Activated CD4-positive, alpha-beta memory T cell treated with anti-CD3 and anti-CD28 coated beads for 36 hours (primary cell): ENCODE data around the gene OSBPL6. TPM values are rescaled to one million over a fixed set of nuclear protein-coding genes. Genes with fewer than 3 reads are reported as not detected.

ENCODE experiments used
- CTCF ChIA-PET: fragments of 350-600 bp; sonication (Branson Sonifier 250); formaldehyde crosslinking; loops from one replicate; lab custom pipeline; 2021; ENCODE audit warnings: antibody characterized with exemption, inconsistent platforms; lab: Charles Lee
- POLR2A ChIA-PET: fragments of 350-600 bp; sonication (Branson Sonifier 250); formaldehyde crosslinking; loops from one replicate; lab custom pipeline; 2021; ENCODE audit warnings: antibody characterized with exemption; lab: Charles Lee
- DNase-seq: peaks from one replicate; pipeline ENCODE4 v3.0.0-alpha.2; 2020
- H3K27ac Mint-ChIP-seq: one replicate; pipeline ENCODE4 v1.8.0; 2021; ENCODE audit warnings: mixed read lengths
- H3K27me3 Mint-ChIP-seq: one replicate; pipeline ENCODE4 v1.8.0; 2021; ENCODE audit warnings: mixed read lengths
- H3K36me3 Mint-ChIP-seq: one replicate; pipeline ENCODE4 v1.8.0; 2021; ENCODE audit warnings: mixed read lengths
- H3K4me1 Mint-ChIP-seq: one replicate; pipeline ENCODE4 v1.8.0; 2021; ENCODE audit warnings: low read depth, mixed read lengths
- H3K4me3 Mint-ChIP-seq: one replicate; pipeline ENCODE4 v1.8.0; 2021; ENCODE audit warnings: mild to moderate bottlenecking, mixed read lengths
- H3K9me3 Mint-ChIP-seq: one replicate; pipeline ENCODE4 v1.8.0; 2021; ENCODE audit warnings: mixed read lengths
- intact Hi-C: fragments of 100-400 bp; cut with micrococcal nuclease; formaldehyde crosslinking; loops from one replicate; pipeline ENCODE4 v1.15.1; 2023
- total RNA-seq, 2 experiments: library from RNA; stranded (reverse); gene quantifications; one replicate each; pipeline ENCODE4 v1.2.3, GENCODE V29; 2021

OSBPL6 gene
- total RNA-seq, 2 experiments from 2014 or later = 1.5 to 1.9 TPM

DNA sequence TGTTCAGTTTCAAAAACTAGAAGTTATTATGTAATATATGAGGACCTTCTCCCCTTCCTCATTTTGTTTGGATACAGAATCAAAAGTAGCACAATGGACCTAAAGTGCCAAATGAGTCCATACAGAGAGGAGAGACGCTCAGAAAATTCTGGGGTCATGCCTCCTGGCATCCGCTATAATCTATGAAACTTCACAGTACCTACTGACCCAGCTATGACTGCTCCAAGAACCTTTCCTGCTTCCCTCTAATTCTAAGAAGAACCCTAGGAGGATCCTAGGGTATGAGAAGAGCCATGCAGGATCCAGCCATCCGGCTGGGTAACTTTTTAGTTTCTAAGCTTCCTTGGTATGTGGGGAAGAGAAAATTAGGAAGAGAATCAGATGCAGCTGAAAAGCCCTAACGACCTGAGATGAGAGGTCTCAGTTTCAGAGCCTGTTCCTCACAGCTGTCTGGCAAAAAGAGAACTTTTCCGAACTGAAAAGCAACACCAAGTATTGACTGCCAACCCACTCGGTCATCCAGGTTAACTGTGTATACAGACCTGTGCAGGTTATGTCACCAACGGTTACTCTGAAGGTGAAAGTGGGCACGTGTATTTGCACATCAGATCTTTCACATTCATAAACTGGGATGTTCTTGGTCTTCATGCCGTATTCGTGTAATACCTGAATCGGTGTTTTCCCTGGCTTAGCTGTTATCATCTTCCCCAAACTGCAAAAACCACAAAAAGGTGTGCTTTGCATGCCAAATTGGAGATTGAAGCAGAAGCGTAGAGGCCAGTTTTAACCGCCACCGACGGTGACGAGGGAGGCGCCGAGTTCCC lies 255.6 kb downstream of the OSBPL6 start:
- Mint-ChIP-seq H3K36me3 (peaks cover 29% of the 10 kb centered on the region), H3K4me3 (peak overlapping the region; percentile 83), H3K4me1 (peaks cover 24% of the 10 kb centered on the region), H3K27ac (peak overlapping the region; percentile 90), H3K9me3 (no peaks in the 10 kb centered on the region), H3K27me3 (no peaks in the 10 kb centered on the region)
- CTCF ChIA-PET = interaction anchor here (0.8 to 5.0 kb wide), 5 partner anchors 9 to 338 kb away, joined by 3 to 43 read pairs (median 4); partner anchors contain the start of gene PLEKHA3
- intact Hi-C loops = loop anchor here (1.0 to 2.0 kb wide), 7 partner anchors 36 to 583 kb away; partner anchors contain the start of genes OSBPL6 and RBM45
- POLR2A ChIA-PET = interaction anchor here (1.1 to 2.2 kb wide), 3 partner anchors 30 to 81 kb away, joined by 3 to 12 read pairs (median 9); partner anchors contain the start of gene PLEKHA3
- no peak for DNase-seq

DNA sequence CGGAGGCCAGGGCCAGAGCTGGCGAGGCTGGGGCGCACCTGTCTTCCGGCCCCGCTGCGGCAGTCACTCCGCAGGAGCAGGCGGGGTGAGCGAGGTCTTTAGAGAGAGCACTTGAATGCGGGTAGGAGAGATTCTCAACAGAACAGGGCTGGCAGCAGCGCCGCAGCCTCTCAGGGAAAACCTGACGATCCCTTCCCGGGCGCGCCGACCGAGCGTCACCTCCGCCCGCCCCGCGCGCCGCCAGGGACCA lies 256.1 kb downstream of the OSBPL6 start:
- DNase-seq = peak; percentile 87
- no peaks in the 10 kb centered on the region for H3K9me3 Mint-ChIP-seq
- H3K4me1 Mint-ChIP-seq = peaks cover 24% of the 10 kb centered on the region
- no peaks in the 10 kb centered on the region for H3K27me3 Mint-ChIP-seq
- H3K27ac Mint-ChIP-seq = peak overlapping the region; percentile 90
- CTCF ChIA-PET = interaction anchor here (1.0 to 5.0 kb wide), 4 partner anchors 29 to 339 kb away, joined by 3 to 43 read pairs (median 6); partner anchors contain the start of gene PLEKHA3
- POLR2A ChIA-PET = interaction anchor here (1.1 to 2.2 kb wide), 5 partner anchors 17 to 80 kb away, joined by 3 to 12 read pairs (median 6); partner anchors contain the start of gene PLEKHA3
- H3K4me3 Mint-ChIP-seq = peak overlapping the region; percentile 83
- intact Hi-C loops = loop anchor here (1.0 to 2.0 kb wide), 7 partner anchors 36 to 582 kb away; partner anchors contain the start of genes OSBPL6 and RBM45
- H3K36me3 Mint-ChIP-seq = peaks cover 23% of the 10 kb centered on the region

DNA sequence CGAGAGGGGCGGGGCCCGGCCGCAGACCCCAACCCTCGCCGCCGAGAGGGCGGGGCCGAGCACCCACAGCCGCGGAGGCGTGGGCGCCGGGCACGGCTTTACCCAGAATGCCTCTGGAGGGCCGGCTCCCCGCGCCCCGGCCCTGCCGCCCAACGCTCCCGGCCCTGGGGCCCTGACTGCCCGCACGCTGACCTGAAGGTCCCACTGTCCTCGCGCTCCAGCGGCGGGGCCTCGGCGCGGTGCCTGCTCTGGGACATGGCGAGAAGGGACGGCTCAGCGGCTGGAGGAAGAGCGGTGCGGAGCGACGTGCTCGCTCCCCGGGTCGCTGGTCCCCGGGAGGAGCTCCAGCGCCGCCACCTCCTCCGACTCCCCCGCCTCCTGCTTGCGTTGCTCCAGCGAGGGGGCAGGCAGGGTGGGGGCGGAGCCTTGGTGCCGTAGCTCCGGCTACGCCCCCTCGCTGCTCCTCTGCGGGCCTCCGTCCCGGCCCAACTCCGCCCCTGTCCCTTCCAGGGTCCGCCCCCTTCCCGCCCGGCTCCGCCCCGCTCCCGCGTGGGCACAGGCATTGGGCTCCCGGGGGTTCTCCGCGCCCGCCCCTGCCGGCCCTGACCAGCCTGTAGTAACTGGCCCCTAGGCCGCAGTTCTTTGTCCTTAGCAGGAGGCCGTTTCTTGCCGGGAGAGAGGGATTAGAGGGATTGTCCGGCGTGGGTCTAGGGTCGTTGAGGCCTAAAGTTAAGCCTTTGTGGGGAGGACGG lies 256.6 kb downstream of the OSBPL6 start, which contains the start of the genes PJVK and PRKRA:
Gene PJVK (plus strand): TSS at position 605 of the 752 bp plus-strand sequence. CDS start 2,032 bp downstream, outside the sequence.
Gene PRKRA (minus strand): TSS at position 402 of the 752 bp plus-strand sequence. CDS start 145 bp downstream, at position 257.
- POLR2A ChIA-PET = interaction anchor here (0.7 to 2.2 kb wide), 5 partner anchors 16 to 80 kb away, joined by 3 to 12 read pairs (median 6); partner anchors contain the start of gene PLEKHA3
- DNase-seq = peak; percentile 97
- no peaks in the 10 kb centered on the region for H3K27me3 Mint-ChIP-seq
- H3K27ac Mint-ChIP-seq = peak within 1 kb of the TSS; percentile 95
- no peaks in the 10 kb centered on the region for H3K9me3 Mint-ChIP-seq
- CTCF ChIA-PET = interaction anchor here (0.6 to 5.0 kb wide), 4 partner anchors 37 to 688 kb away, joined by 3 to 43 read pairs (median 4); partner anchors contain the start of gene RBM45
- H3K4me1 Mint-ChIP-seq = peaks cover 24% of the 10 kb centered on the region
- H3K36me3 Mint-ChIP-seq = peaks cover 22% of the 10 kb centered on the region
- H3K4me3 Mint-ChIP-seq = peak within 1 kb of the TSS; percentile 89
- intact Hi-C loops = loop anchor here (1.0 to 2.0 kb wide), 8 partner anchors 27 to 582 kb away; partner anchors contain the start of genes FKBP7, OSBPL6 and RBM45

DNA sequence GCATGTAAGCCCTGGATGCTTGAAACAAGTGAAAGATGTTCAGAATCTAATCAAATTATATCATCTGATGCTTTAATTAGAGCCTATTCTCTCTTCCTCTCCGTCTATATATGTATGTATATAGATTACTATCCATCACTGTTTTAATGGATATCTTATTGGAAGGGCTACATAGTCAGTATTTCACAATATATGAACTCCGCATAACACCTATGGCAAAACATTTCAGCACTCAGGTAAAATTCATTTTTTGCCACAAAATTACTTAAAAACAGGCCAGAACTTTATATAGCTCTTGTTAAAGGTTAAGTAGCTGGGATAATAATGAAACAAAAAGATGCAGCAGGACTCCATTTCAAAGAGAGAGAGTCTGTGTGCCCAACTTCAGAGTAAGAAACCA lies 258.0 kb downstream of the OSBPL6 start:
- Mint-ChIP-seq H3K4me1 (peaks cover 24% of the 10 kb centered on the region), H3K4me3 (peak overlapping the region; percentile 9), H3K27ac (no peak overlapping the region), H3K27me3 (no peaks in the 10 kb centered on the region), H3K36me3 (peaks cover 16% of the 10 kb centered on the region), H3K9me3 (no peaks in the 10 kb centered on the region)
- CTCF ChIA-PET = interaction anchor here (0.7 to 1.3 kb wide), 2 partner anchors 37 to 70 kb away, joined by 3 to 5 read pairs; no protein-coding TSS in a partner anchor
- POLR2A ChIA-PET = no interaction called here
- intact Hi-C loops = no loop called here
- DNase-seq = no peak

Other genes with a start within 250 kb of the OSBPL6 start
- not detected for gene PDE11A, start 121.7 kb upstream of the OSBPL6 start, total RNA-seq
- 10 to 100 TPM; 12.2 to 12.5 TPM for gene RBM45, start 82.1 kb upstream of the OSBPL6 start, total RNA-seq